Psoas muscle (tissue), 8 donors: ENCODE measurements around the gene GRIN2A. TPM values are rescaled to one million over a fixed set of nuclear protein-coding genes. Genes with fewer than 3 reads are reported as not detected.

ENCODE experiments used
- ATAC-seq, 4 donors: fragments of 200-7000 bp; cut with Tn5 transposase; one replicate each; pipeline ENCODE4 v1.9.1; 2020; ENCODE audit warnings: moderate library complexity in 3 of 4, mild to moderate bottlenecking in 2 of 4
- DNase-seq, 2 donors: peaks; one replicate each; pipeline ENCODE4 v3.0.0-alpha.2; 2020
- H3K27ac ChIP-seq: fragments of 200-600 bp; one replicate; pipeline ENCODE4 v1.8.0; 2022
- H3K27me3 ChIP-seq, 3 donors: fragments of 200-600 bp in 1 of 3; one replicate each; pipeline versions ENCODE4 v1.6.1 to v1.8.0; 2013 to 2022; ENCODE audit warnings: low read length in 2 of 3, mild to moderate bottlenecking in 2 of 3, moderate library complexity in 1 of 3; ENCODE audit not compliant: insufficient read depth in 3 of 3
- H3K36me3 ChIP-seq, 2 donors: fragments of 200-600 bp in 1 of 2; one replicate each; pipeline versions ENCODE4 v1.6.1 to v1.8.0; 2013 to 2022; ENCODE audit warnings: low read depth in 1 of 2, mild to moderate bottlenecking in 1 of 2, moderate library complexity in 1 of 2; ENCODE audit not compliant: insufficient read depth in 1 of 2
- H3K4me1 ChIP-seq: fragments of 200-600 bp; one replicate; pipeline ENCODE4 v1.8.0; 2022
- H3K4me3 ChIP-seq: fragments of 200-600 bp; one replicate; pipeline ENCODE4 v1.8.0; 2022; ENCODE audit warnings: mild to moderate bottlenecking
- H3K9me3 ChIP-seq: fragments of 200-600 bp; one replicate; pipeline ENCODE4 v1.8.0; 2022
- WGBS, 3 donors: extraction: QIAGEN DNeasy Blood & Tissue Kit; methylation state at CpG; one replicate each; pipeline versions ENCODE4 v1.1.6 to v1.1.7; 2013; 5-methylcytosine and 5-hydroxymethylcytosine counted together
- intact Hi-C, 2 donors: fragments of 100-400 bp; cut with DNase I; formaldehyde crosslinking; loops; one replicate each; pipeline versions ENCODE4 v1.11.0 to v1.14.2; 2022
- polyA plus RNA-seq, 3 donors: library from polyadenylated mRNA; stranded (reverse); fragments of 200-250 nt; gene quantifications; one replicate each; pipeline ENCODE4 v1.2.3, GENCODE V29; 2013
- total RNA-seq, 4 donors: library from RNA; stranded (reverse); fragmentation: NEBNext Ultra II Directional in 2 of 4; extraction: Animal tissue kit (Norgen Biotek cat#: 25700) in 2 of 4; gene quantifications; one replicate each; pipeline versions ENCODE4 v1.2.1 to v1.2.4, GENCODE V29; 2021 to 2023
- TF ChIP-seq, protein P1 (sequence below): fragments of 200-600 bp; IDR thresholded peaks from one replicate; pipeline ENCODE4 v1.8.0; 2022; ENCODE audit warnings: antibody characterized with exemption
- donor health status: healthy with polysubstance abuse.
- donor health status: DM: no; HTN: no; CAD: no; lungs with moderate emphysema.
- donor health status: Bipolar disorder and iron deficiency.
- donor health status: healthy.
- donor health status: DM: yes; HTN: yes; CAD: no.
- donor health status: DM: no; HTN: no; CAD: no.
- donor health status: DM: no; HTN: no; CAD: no.
- donor health status: DM: yes; HTN: yes; CAD: no.

The GRIN2A gene
- total and polyA plus RNA-seq, 7 donors: 0.01 to 0.62 (median 0.17) TPM; not detected in 2

DNA sequence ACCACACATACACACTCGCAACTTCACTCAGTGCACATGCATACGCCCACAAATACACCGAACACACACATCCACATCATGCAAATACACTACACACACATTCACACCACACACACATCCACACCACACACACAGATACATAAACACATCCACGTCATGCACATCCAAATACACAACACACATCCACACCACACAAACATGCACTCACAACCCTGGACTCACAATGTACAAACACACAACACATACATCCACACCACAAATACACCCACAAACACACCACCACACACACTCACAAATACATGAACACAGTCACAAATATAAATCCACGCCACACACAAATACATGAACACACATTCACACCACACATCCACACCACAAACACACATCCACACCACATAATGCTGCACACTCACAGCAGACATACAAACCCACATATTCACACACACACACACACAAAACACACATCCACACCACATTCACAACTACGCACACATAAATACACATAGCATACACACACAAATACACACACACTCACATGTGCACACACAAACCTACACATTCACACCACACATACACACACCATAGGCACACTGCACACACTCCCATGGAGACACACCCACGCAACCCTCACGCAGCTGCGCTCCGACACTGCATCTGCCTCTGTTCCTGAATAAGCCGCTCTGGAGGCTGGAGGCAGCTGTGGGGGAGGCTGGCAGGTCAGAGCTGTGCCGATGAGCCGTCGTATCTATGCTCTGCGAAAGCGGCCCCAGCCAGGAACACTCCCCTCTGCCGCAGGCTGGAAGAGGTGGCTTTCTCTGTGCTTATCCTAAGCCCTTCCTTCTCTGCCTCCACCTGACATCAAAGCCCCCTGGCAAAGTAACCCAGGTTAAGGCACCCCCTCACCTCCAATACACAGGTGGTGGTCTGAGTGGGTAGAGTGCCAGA lies 141.8 kb downstream of the GRIN2A start:
- Histone ChIP-seq H3K9me3 (no peaks in the 10 kb centered on the region), H3K36me3 (no peaks in the 10 kb centered on the region), H3K27me3 (peaks cover 0 to 19% (median 4%) of the 10 kb centered on the region in 3 donors), H3K4me1 (no peaks in the 10 kb centered on the region), H3K27ac (no peak overlapping the region), H3K4me3 (no peak overlapping the region)
- 54 to 56% (median 55%) methylated on average over 17 of the region's 17 CpGs for WGBS, 3 donors
- intact Hi-C loops: no loop called here
- TF ChIP-seq, protein P1, sequence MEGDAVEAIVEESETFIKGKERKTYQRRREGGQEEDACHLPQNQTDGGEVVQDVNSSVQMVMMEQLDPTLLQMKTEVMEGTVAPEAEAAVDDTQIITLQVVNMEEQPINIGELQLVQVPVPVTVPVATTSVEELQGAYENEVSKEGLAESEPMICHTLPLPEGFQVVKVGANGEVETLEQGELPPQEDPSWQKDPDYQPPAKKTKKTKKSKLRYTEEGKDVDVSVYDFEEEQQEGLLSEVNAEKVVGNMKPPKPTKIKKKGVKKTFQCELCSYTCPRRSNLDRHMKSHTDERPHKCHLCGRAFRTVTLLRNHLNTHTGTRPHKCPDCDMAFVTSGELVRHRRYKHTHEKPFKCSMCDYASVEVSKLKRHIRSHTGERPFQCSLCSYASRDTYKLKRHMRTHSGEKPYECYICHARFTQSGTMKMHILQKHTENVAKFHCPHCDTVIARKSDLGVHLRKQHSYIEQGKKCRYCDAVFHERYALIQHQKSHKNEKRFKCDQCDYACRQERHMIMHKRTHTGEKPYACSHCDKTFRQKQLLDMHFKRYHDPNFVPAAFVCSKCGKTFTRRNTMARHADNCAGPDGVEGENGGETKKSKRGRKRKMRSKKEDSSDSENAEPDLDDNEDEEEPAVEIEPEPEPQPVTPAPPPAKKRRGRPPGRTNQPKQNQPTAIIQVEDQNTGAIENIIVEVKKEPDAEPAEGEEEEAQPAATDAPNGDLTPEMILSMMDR: no peak
- no peak for ATAC-seq
- DNase-seq: no peak

DNA sequence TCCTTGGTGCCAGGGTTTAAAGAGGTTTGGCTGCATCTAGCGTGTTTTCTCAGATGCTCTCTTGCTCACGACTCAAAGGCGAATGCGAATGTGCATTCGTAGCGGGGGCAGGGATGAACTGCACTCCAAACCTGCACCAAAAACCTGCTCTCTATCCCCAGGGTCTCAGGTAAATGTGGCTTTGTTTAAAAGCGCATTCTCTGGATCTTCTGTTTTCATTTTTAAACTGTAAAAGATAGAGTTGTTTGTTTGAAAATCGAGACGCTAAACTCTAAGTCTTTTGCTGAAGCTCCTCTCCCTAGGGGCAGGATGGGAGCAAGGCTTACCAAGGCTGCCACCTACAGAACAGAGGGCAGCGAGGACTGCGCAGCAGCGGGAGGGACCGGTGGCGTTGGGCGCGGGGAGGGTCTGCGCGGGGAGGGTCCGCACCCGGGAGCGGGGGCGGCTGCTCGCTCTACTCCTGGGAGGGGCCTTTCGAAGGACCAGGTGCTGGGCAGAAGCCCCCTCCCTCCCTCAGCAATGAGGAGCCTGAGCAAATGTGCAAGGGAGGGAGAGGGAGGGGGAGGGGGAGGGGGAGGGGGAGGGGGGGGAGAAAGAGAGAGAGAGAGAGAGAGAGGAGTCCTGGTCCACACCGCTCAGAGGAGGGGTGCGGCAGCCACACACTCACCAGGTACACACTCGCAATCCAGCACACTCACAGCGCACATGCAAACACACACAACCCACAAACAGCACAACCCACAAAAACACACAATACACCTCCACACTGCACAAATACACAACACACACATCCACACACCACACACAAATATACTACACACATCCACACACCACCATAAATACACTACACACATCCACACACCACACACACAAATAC lies 142.8 kb downstream of the GRIN2A start:
- no peak overlapping the region for H3K4me3 ChIP-seq
- H3K4me1 ChIP-seq: no peaks in the 10 kb centered on the region
- 10 to 11% (median 10%) methylated on average over 17 to 28 of the region's 28 CpGs for WGBS, 3 donors
- TF ChIP-seq, protein P1: no peak
- no peaks in the 10 kb centered on the region for H3K36me3 ChIP-seq
- DNase-seq (no peak), ATAC-seq (no peak)
- no peaks in the 10 kb centered on the region for H3K9me3 ChIP-seq
- intact Hi-C loops: loop anchor here in 1 of 2 donors (10.0 kb wide), 1 partner anchor 65 kb away; no protein-coding TSS in a partner anchor
- H3K27ac ChIP-seq: no peak overlapping the region
- peaks cover 0 to 19% (median 4%) of the 10 kb centered on the region in 3 donors for H3K27me3 ChIP-seq

DNA sequence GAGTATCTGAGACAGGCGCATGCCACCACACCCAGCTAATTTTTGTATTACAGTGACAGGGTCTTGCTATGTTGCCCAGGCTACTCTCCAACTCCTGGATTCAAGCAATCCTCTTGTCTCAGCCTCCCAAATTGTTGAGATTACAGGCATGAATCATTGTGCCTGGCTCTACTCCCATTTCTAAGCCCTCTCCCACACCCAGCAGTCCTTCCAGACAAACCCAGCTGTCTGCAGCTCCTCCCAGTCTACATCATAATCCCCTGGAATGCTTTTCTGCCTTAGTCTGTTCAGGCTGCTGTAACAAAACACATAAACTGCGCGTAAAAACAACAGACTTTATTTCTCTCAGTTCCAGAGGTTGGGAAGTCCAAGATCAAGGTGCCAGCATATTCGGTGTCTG lies 144.5 kb downstream of the GRIN2A start:
- no peak overlapping the region for H3K27ac ChIP-seq
- no peaks in the 10 kb centered on the region for H3K36me3 ChIP-seq
- intact Hi-C loops: loop anchor here in 1 of 2 donors (10.0 kb wide), 1 partner anchor 63 kb away; no protein-coding TSS in a partner anchor
- peaks cover 0 to 19% (median 4%) of the 10 kb centered on the region in 3 donors for H3K27me3 ChIP-seq
- no peaks in the 10 kb centered on the region for H3K4me1 ChIP-seq
- no peak for DNase-seq
- no peaks in the 10 kb centered on the region for H3K9me3 ChIP-seq
- 61 to 68% (median 65%) methylated on average over 4 of the region's 4 CpGs for WGBS, 3 donors
- TF ChIP-seq, protein P1: no peak
- H3K4me3 ChIP-seq: no peak overlapping the region
- ATAC-seq: no peak

DNA sequence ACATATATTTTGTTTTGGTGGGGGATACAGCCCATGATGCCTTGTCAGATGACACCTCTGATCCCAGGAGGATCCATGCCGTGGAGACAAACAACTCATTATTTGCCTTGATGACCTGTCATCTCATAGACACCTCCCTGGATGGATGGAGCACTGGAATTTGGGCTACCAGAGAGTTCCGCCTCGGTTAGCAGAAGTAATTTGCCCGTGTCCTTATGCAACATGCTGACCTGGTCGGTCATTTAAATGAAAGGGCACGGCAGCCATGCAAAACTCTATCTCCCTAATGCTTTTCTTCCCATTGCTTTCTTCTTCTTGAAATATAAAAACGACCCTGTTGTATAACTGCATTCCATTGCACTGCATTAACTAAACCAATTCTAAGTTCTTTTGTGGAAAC lies 145.3 kb downstream of the GRIN2A start:
- H3K27me3 ChIP-seq: peaks cover 0 to 19% (median 4%) of the 10 kb centered on the region in 3 donors
- DNase-seq (no peak), ATAC-seq (no peak)
- H3K36me3 ChIP-seq: no peaks in the 10 kb centered on the region
- H3K4me1 ChIP-seq: no peaks in the 10 kb centered on the region
- H3K27ac ChIP-seq: no peak overlapping the region
- H3K9me3 ChIP-seq: no peaks in the 10 kb centered on the region
- intact Hi-C loops: loop anchor here in 1 of 2 donors (10.0 kb wide), 1 partner anchor 62 kb away; no protein-coding TSS in a partner anchor
- TF ChIP-seq, protein P1: no peak
- 63 to 69% (median 65%) methylated on average over 7 of the region's 7 CpGs for WGBS, 3 donors
- H3K4me3 ChIP-seq: no peak overlapping the region
